SH-SY5Y (cell line): ENCODE results near the gene LUC7L3.

Experiments
- GATA2 ChIP-seq: IDR thresholded peaks from 2 replicates; pipeline ENCODE4 v1.6.1; 2011; ENCODE audit warnings: mild to moderate bottlenecking, low read depth, low read length
- GATA3 ChIP-seq: IDR thresholded peaks from 2 replicates; pipeline ENCODE4 v1.6.1; 2011; ENCODE audit warnings: low read depth, mild to moderate bottlenecking, low read length, moderate library complexity

DNA sequence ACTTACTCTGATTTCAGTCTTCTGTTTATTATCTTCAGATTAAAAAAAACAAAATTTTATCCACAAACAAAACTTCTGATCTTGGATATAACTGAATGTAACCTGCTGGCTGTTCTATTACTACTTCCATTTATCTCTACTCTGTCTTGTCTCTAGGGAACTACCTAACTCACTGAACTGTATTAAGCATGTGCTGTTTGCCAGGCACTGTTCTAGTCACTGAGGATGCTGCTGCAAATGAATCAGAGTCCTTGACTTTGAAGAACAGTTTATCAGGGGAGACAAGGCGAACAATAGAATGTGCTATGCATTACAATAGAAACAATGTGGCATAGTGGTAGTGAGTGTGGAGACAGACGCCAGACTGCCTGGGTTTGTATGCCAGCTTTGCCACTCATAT is 9.4 kb upstream of the LUC7L3 start:
- TF ChIP-seq GATA2, result no peak
- TF ChIP-seq GATA3, result no peak
